ENCODE results near the gene CMIP.
"Not testable (repeated sequence)": the region's sequence is repeated elsewhere in the genome, so short reads cannot be mapped to it uniquely, and the experiment has no call there.

The CMIP gene

GRCh38 chr16:81444448-81445121 is at the start of gene CMIP:
CMIP (plus strand) TSS chr16:81444808.
- DNase-seq (ENCODE audit: low read depth) = peak; percentile 65

GRCh38 chr16:81394966-81395655 is 49.5 kb upstream of the CMIP start:
- DNase-seq (ENCODE audit: low read depth) = no peak

GRCh38 chr16:81397058-81397878 is 47.3 kb upstream of the CMIP start:
- DNase-seq (ENCODE audit: low read depth) = no peak

GRCh38 chr16:81397879-81398520 is 46.6 kb upstream of the CMIP start:
- DNase-seq (ENCODE audit: low read depth) = no peak

- no peak for DNase-seq (ENCODE audit: low read depth)
These were observed 44.7 kb upstream of the CMIP start for GRCh38 chr16:81399909-81400308.

GRCh38 chr16:81401035-81401950 is 43.3 kb upstream of the CMIP start:
- no peak for DNase-seq (ENCODE audit: low read depth)

GRCh38 chr16:81403208-81403600 is 41.4 kb upstream of the CMIP start:
- DNase-seq (ENCODE audit: low read depth) = no peak

GRCh38 chr16:81403601-81404391 is 40.8 kb upstream of the CMIP start:
- DNase-seq (ENCODE audit: low read depth) = peak; percentile 61

GRCh38 chr16:81405002-81405401 is 39.6 kb upstream of the CMIP start:
- DNase-seq (ENCODE audit: low read depth) = not testable (repeated sequence)

- no peak for DNase-seq (ENCODE audit: low read depth)
These were observed 38.9 kb upstream of the CMIP start for GRCh38 chr16:81405702-81406113.

- no peak for DNase-seq (ENCODE audit: low read depth)
These were observed 36.1 kb upstream of the CMIP start for GRCh38 chr16:81408409-81408950.

- DNase-seq (ENCODE audit: low read depth) = no peak
These were observed 35.5 kb upstream of the CMIP start for GRCh38 chr16:81409016-81409556.

GRCh38 chr16:81410643-81411293 is 33.8 kb upstream of the CMIP start:
- DNase-seq (ENCODE audit: low read depth) = no peak

- no peak for DNase-seq (ENCODE audit: low read depth)
These were observed 31.2 kb upstream of the CMIP start for GRCh38 chr16:81413245-81413990.

- no peak for DNase-seq (ENCODE audit: low read depth)
These were observed 28.9 kb upstream of the CMIP start for GRCh38 chr16:81415751-81416150.

GRCh38 chr16:81416749-81417148 is 27.9 kb upstream of the CMIP start:
- DNase-seq (ENCODE audit: low read depth) = no peak

- no peak for DNase-seq (ENCODE audit: low read depth)
These were observed 27.4 kb upstream of the CMIP start for GRCh38 chr16:81417210-81417609.

- no peak for DNase-seq (ENCODE audit: low read depth)
These were observed 24.8 kb upstream of the CMIP start for GRCh38 chr16:81419806-81420205.

GRCh38 chr16:81421126-81421525 is 23.5 kb upstream of the CMIP start:
- DNase-seq (ENCODE audit: low read depth) = no peak

Measured in activated T-helper 1 cell treated with Interleukin-2 at 50 U/mL for 16 hours (primary cell).